HG02981 (cell line): Measurements from ENCODE around the gene SHANK2.

ENCODE experiments used
- ATAC-seq: cut with Tn5 transposase; IDR thresholded peaks from one replicate; pipeline ENCODE4 v1.9.1; 2021; ENCODE audit warnings: mild to moderate bottlenecking, moderate library complexity; ENCODE audit not compliant: unreplicated experiment

Gene SHANK2

DNA sequence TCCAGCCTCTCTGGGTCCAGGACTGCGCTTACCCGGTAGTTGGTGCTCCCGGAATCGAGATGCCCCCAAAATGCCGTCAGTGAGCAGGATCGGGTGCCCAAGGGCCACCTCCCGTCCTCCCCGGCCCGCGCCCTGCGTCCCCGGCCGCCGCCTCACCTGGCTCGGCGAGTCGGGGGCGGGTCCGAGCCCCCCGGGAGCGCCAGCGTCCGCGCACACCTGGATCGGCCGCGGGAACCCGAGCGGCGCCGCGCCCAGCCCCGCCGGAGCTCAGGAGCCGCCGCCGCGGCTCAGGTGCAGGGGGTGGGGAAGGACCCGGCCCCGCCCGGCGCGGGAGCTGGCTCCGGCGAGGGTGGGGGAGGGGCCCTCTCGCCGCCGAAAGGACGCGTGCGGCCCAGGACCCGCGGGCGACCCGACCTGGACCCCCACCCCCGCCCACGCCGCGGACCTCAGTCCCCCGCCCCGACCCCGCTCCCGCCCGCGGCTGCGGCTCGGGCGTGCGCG, at the start of gene SHANK2:
Gene SHANK2 (minus strand): TSS at position 309 of the 501 bp plus-strand sequence. CDS start 105,251 bp downstream, outside the sequence.
- ATAC-seq, result no peak

DNA sequence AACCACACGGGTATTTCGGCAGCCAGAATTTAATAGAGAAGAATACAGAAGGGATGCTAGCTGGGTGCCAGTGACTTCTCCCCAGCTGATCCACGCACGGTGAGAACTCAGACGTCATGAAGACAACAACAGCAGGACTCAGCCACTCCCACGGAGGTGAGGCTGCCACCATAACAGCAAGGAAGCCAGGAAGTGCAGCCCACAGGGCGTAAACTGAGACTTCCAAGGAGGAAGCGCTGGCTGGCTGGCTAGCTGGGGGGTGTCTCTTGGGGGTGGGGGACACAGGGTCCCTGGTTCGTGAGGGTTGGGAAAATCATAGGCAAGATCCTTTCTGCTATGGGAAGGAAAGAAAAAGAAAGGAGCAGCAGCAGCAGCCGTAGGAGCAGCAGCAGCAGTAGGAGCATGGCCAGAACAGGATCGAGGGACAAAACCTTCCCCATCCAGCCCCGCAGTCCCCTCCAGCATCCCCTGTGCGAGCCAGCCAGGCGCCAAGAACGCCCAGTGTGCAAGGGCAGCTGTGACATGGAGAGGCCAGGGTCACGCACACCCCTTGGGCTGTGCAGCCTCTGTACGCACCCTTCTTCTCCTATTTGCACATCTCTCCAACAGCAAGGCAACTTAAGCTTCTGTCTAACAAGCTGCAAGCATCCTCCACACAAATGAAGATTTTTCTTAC, 49.6 kb upstream of the SHANK2 start:
- no peak for ATAC-seq

DNA sequence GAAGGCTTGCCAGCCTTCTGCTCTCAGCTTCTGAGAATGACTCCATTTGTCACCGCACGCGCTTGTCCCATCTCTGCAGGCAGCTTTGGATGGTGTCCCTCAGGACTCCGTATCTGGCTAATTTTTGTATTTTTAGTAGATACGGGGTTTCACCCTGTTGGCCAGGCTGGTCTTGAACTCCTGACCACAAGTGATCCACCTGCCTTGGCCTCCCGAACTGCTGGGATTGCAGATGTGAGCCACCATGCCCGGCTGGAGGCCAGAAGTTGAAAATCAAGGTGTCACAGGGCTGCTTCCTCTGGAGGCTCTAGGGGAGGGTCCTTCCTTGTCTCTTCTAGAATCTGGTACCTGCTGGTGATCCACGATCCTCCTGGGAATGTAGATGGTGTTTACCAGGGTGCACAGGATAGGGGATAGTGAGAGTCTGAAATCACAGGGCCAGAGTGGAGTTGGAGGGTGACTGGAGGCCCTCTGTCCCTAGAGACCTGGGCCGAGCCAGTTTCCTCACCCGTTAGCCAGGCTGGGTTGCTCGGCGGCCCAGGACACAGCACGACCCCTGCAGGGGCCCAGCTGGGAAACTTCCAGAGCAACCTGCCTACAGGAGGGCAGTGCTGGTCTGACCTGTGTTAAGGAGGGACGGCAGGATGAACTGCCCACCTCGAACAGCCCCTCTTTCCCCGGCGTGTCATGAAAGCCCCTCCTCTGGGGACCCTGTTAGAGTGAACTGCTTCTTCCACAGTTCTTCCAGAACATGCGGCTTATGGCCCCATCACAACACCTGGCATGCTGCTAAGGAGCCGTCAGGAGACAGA, 48.9 kb upstream of the SHANK2 start:
- no peak for ATAC-seq

DNA sequence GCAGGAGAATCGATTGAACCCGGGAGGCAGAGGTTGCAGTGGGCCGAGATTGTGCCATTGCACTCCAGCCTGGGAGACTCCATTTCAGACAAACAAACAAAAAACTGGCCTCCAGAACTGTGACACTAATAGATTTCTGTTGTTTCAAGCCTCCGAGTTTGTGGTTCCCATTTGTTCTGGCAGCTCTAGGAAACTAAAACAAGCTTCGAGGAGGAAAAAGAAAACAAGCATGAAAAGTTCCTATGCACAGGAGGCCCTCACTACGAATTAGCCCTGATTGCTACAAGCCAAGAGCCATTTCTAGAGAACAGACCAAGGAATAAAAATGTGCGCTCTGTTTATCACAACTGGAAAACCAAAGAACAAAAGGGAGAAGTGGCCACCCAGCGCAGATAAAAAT, 47.8 kb upstream of the SHANK2 start:
- ATAC-seq, result no peak

DNA sequence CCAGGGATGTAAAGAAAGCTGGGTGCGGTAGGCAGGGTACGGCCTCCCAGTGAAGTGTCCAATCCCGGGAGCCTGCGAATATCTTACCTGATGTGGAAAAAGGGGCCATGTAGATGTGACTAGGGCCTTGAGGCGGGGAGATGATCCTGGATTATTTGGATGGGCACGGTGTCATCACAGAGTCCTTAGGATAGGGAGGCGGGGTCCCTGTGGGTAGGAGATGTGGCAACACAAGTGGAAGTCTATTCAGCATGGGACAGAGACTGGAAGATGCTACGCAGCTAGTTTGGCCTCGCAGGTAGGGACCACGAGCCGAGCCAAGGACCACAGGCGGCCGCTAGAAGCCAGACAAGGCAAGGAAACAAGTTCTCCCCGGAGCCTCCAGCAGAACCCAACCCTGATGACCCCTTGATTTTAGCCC, 46.4 kb upstream of the SHANK2 start:
- no peak for ATAC-seq

DNA sequence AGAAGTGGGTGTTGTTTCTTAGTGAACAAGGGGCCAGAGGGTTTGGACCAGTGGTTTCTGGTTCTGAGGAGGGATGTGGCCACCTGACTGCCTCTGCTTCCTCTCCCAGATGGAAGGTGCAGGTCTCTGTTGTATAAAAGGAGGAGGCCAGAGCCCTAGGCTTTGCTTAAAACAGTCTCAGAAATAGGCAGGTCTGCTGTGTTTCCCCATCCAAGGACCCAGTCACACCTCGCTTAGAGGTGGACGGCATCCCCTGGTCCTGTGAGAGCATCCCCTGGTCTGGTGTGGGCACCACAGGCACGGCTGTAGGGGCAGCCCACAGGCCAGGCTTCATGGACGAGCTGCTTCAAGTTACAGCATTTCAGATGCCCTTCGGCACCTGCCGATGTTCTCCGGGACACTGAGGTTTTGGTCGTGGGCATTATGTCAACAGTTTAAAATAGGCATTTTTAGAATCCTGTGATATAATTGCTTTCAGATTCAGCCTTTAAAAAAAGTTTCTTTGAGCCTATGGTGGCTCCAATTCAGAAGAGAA, 45.7 kb upstream of the SHANK2 start:
- no peak for ATAC-seq

DNA sequence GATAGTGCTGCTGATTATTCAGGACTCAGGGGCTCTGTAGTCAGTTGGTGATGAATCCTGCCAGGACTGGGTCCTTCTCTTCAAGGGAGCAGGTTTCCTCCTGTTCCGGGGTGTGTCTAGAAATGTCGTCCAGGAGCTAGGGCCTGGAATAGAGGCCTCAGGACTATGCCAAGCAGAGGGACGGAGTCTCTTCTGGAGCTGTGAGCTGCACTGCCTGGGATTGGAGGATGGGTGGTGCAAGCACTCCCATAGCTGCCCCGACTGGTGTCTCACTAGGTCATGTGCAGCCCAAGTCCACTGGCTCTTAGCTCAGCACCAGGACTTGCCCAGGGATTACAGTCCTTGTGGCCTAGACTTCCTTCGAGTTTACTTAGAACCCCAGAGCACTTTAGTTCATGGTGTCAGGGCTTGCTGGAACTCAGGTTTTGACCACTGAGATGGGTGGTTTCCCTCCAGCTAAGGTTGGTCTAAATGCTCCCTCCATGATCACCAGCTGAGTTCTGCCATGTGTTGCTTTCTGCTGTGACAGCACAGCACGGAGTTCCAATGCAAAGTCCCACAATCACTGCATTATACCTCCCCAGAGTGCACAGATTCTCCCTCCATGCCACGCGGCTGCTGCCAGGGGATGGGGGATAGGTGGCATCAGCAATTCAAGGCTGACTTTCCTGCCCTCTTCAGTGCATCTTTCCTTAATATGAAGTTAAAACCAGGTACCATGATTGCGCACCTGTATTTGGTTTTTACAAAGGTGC, 42.6 kb upstream of the SHANK2 start:
- ATAC-seq, result no peak

DNA sequence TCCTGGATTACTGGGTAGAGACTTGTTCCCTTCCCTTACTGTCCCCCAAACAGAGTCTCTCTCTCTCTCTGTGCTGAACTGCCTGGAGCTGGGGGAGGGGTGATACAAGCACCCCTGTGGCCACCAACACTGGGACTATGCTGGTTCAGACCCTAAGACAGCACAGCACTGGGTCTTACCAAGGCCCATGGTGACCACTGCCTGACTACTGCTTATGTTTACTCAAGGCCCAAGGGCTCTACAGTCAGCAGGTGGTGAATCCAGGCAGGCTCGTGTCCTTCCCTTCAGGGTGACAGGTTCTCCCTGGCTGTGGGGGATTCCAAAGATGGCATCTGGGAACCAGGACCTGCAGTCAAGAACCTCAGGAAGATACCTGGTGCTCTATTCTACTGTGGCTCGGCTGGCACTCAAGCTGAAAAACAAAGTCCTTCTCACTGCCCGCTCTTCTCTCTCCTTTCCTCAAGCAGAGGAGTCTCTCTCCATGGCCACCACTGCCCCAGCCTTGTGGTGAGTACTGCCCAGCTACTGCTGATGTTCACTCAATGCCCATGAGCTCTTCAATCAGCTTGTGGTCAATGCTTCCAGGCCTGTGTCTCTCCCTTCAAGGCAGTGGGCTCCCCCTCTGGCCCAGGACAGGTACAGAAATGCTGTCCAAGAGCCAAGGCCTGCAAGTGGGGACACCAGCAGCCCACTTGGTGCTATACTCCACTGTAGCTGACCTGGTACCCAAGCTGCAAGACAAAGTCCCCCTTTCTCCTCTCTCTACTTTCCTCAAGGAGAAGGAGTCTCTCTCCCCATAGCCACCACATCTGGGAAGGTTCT, 41.8 kb upstream of the SHANK2 start:
- ATAC-seq, result no peak

DNA sequence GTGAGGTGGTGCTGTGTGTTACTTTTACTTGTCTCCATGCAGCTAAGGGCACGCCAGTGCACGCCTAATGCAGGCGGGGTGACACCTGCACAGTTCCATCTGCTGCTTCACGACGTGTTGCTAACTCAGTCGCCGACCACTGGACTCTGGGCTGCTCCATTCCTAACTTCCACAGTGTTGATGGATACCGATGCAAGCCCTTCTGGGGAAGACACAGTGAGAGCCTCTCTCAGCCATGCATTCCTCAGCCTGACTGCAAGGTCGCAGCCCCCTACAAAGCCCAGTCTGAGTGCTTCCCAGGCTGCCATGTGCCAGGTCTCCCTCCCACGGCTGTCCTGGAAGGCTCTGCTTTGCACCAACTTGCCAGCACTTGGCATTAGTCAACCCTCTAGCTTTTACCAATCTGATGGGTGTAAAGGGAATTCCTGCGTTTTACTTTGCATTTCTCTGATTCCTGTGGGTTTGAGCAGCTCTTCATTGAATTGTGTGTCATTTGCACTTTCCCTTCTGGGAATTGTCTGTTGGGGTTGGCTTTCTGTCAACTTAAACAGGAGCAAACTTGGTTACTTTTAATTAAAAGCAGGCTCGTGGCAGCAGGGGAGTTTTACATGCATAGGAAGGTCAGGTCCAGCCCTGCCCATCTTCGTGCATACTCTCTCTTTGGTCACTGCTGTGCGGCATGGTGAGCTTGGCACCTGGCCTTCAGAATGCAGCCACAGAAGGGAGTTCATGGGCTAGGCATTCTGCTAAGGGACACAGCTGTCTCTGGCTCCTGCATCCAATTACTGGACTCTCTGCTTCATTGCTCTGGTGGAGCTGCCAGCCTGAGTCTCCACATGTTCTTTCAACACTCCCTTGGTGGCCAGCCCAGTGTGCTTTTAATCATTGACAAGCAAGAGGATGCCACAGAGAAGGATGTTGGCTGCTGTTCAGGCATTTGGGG, 34.6 kb upstream of the SHANK2 start:
- ATAC-seq, result no peak

DNA sequence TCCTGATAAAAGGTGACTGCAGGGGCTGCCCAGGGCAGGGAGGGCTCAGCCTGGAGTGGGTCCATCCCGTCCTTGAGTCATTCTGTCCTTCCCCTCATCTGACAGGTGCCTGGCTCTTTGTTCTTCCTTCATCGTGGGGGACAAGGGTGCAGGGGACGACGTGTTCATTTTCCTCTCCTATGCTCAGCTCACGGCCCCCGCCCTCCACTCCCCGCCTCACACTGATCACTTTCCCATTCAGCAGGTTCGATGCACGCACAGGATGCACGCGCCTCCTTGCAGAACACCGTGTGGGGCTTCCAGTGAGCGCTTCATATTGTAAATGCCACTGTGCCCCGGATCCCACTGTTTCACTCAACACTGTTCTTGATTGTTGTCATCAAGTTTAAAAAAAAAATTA, 32.7 kb upstream of the SHANK2 start:
- no peak for ATAC-seq

DNA sequence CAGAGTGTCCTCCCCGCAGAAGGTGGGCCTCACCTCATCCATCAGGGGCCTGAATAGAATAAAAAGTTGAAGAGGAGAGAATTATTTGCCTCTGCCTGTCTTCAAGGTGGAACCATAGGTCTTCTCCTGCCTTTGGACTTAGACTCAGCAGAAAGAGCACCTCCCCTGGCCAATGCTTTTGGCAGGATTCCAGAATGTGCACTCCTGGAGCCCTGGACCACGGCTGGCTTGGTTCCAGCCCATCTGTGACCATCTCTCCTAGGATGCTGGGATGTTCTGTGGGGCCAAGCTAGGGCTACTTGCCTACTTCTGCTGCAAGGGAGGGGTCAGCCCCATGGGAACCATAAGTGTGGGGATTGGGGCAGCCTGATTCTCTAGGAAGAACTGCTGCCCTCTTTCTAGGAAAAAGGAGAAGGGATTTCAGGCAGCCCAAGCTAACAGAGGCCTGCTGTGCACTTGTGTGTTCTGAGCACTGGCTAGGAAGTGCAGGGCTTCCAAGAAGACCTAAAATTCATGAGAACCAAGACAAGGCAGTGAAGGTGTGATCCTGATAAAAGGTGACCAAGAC, 32.2 kb upstream of the SHANK2 start:
- ATAC-seq, result no peak

DNA sequence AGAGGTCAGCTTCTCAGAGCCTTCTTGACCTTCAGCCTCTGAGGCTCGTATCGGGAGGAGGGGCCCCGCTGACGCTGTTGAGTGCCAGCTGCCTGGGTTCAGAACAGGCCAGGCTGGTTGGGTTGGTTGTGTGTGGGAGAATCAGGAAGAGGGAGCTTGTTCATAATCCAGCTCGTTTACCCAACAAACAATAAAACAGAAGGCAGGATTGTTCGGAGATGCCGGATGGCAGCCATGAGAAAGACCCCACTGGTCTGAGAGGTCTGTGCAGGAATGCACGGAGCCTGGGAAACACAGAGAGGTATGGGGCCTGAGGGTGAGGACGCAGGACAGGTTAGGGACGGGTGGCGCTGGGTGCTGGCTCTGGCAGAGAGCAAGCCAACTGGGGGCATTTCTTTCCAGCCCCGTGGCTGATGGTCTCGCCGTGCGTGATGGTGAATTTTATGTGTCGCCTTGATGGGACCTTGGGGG, 31.6 kb upstream of the SHANK2 start:
- no peak for ATAC-seq

DNA sequence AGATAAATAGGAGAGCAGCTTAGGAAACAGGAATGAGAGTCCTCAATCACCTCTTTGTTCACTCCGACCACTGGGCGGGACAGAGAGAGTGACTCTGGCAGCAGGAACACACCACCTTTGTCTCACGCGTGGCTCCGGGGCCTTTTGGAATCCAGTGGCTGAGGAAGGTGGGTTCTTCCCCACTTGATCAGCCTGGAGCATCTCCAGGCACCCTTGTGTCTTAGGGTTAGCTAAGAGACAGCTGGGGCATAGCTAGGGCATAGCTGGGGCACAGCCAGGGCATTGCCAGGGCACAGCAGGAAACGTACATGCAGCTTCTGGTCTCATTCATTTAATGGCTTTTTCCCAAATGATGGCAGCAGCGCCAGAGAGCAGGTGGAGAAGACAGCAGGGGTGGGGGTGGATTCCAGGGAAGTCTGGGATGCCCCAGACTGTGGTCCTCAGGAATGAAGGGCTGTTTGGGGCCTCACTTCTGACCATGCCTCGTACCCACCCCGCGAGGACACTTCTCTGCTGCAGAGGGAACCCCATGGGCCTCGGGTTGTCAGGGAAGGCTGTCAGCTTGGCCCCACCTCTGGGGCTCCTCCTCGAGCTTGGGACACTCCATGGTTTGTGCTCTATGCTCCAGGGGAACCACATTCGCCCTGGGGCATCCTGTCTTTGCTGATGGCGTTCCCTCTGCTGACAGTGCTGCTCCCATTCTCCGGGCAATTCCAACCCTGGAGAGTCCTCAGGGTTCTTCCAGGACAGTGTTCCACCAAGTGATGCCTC, 30.4 kb upstream of the SHANK2 start:
- ATAC-seq, result no peak

DNA sequence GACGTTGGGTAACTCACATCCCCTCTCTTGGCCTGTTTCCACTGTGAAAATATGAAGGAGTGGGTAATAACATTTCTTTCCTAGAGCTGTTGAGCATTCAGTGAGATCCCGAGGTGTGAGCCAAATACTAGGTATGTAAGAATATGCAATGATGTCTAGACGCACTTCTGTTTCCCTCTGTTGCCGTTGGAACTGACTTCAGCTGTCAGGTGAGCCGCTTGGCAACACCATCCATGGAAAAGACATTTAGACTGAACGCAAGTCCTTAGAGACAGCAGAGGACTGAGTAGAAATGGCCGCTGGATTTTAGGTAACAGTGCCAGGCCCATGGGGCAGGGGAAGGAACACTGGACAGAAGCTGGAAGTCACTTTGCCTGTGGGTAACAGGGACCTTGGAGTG, 29.5 kb upstream of the SHANK2 start:
- no peak for ATAC-seq

DNA sequence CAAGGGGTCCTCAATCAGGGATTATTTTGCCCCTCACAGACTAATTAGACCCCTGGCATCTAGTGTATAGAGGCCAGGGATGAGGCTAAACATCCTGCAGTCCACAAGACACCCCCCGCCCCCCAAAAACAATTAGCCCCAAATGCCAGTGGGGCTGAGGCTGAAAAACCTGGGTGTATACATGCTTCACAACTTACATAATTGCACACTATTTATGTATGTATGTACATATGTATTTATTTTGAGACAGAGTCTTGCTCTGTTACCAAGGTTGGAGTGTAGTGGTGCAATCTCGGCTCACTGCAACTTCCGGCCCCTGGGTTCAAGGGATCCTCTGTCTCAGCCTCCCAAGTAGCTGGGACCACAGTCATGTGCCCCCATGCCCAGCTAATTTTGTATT, 28.8 kb upstream of the SHANK2 start:
- no peak for ATAC-seq

DNA sequence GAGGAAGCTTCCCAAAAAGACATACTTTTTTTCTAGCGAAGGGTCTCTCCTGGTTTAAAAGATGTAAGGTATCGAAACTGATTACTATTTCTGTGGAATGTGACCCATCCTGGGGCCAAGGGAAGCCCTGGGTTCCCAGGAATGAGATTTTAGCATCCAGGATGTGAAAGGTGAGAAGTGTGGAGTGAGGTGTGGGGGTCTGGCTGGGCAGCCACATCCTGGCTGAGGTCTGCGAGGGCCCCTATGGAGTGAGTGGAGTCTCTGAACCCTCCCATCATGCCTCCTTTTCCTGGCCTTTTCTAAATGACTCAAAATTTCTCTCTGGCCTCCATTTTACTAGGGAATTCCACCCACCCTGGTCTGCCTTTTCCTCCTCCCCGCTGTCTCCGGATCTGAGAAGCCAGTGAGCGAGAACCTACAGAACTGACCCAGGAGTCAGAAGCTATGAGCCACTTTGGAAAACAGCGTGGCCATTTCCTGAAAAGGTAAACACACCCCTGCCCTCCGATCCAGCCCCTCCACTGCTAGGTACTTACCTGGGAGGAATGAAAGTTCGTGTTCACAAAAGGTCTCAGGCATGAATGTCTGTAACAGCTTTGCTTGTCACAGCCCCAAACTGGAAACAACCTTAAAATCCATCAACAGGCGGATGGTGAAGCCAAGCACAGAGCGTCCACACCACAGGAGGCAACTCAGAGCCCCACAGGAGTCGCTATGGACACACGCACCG, 27.7 kb upstream of the SHANK2 start:
- no peak for ATAC-seq

DNA sequence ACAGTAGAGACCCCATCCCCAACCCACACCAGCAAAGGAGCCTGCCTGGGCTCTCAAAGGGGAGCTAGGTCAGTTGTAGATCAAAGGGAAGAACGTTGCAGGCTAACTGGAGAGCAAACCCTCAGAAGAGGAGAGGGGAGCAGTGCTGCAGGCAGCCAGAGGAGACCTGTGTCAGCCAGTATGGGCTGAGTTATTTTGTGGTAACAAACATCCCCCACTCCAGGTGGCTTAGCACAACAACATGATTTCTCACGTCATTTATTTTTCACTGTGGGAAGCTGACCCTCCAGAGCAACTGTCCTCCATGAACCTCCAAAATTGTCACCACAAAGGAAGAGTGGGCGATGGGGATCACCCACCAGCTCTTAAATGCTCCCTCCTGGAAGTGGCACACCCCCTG, 19.8 kb upstream of the SHANK2 start:
- ATAC-seq, result no peak
